MM.1S (cell line): ENCODE measurements around the gene BEGAIN.

Experiments used
- DNase-seq: peaks from one replicate; pipeline ENCODE4 v3.0.0-alpha.2; 2015
- H2AFZ ChIP-seq: fragments of 300-600 bp; sonication (generic); 2 replicates; pipeline ENCODE4 v1.6.0; 2016; ENCODE audit warnings: antibody characterized with exemption, low read length
- H3F3A ChIP-seq: fragments of 300-600 bp; sonication (generic); 2 replicates; pipeline ENCODE4 v1.6.1; 2016; ENCODE audit warnings: mild to moderate bottlenecking, antibody characterized with exemption, low read length, moderate library complexity, mixed read lengths; ENCODE audit not compliant: insufficient read depth
- H3K27ac ChIP-seq: fragments of 300-600 bp; sonication (generic); 2 replicates; pipeline ENCODE4 v1.5.1; 2016; ENCODE audit warnings: mild to moderate bottlenecking, low read length
- H3K27me3 ChIP-seq: fragments of 300-600 bp; sonication (generic); replicated peaks from 2 replicates; pipeline ENCODE4 v1.6.0; 2016; ENCODE audit warnings: low read length; ENCODE audit not compliant: insufficient read depth
- H3K36me3 ChIP-seq: fragments of 300-600 bp; sonication (generic); replicated peaks from 2 replicates; pipeline ENCODE4 v1.6.1; 2016; ENCODE audit warnings: mild to moderate bottlenecking, low read length, mixed read lengths; ENCODE audit not compliant: insufficient read depth
- H3K4me1 ChIP-seq: fragments of 300-600 bp; sonication (generic); 2 replicates; pipeline ENCODE4 v1.6.1; 2016; ENCODE audit warnings: low read length, mixed read lengths
- H3K4me2 ChIP-seq: fragments of 300-600 bp; sonication (generic); 2 replicates; pipeline ENCODE4 v1.6.0; 2016; ENCODE audit warnings: low read depth, low read length
- H3K4me3 ChIP-seq: fragments of 300-600 bp; sonication (generic); 2 replicates; pipeline ENCODE4 v1.5.1; 2016; ENCODE audit warnings: low read length, mixed read lengths
- H3K79me2 ChIP-seq: fragments of 300-600 bp; sonication (generic); 2 replicates; pipeline ENCODE4 v1.6.1; 2016; ENCODE audit warnings: mixed run types, low read length, mixed read lengths
- H3K9ac ChIP-seq: fragments of 300-600 bp; sonication (generic); 2 replicates; pipeline ENCODE4 v1.6.1; 2016; ENCODE audit warnings: low read length, mixed read lengths
- H3K9me2 ChIP-seq: fragments of 300-600 bp; sonication (generic); replicated peaks from 2 replicates; pipeline ENCODE4 v1.6.1; 2016; ENCODE audit warnings: mild to moderate bottlenecking, low read length, mixed read lengths; ENCODE audit not compliant: insufficient read depth
- H3K9me3 ChIP-seq: fragments of 300-600 bp; sonication (generic); replicated peaks from 2 replicates; pipeline ENCODE4 v1.6.1; 2016; ENCODE audit warnings: mild to moderate bottlenecking, low read length, mixed read lengths; ENCODE audit not compliant: insufficient read depth
- H4K20me1 ChIP-seq: fragments of 300-600 bp; sonication (generic); 2 replicates; pipeline ENCODE4 v1.6.1; 2016; ENCODE audit warnings: mild to moderate bottlenecking, low read length, moderate library complexity, mixed read lengths; ENCODE audit not compliant: insufficient read depth
- CTCF ChIP-seq: fragments of 300-600 bp; sonication (generic); IDR thresholded peaks from 2 replicates; pipeline ENCODE4 v1.5.1; 2016; ENCODE audit warnings: antibody characterized with exemption, low read length, mixed read lengths
- EZH2 ChIP-seq: fragments of 300-600 bp; sonication (generic); optimal IDR thresholded peaks from 2 replicates; pipeline ENCODE3; 2017; ENCODE audit warnings: low read depth, mild to moderate bottlenecking, antibody characterized with exemption, low read length, mixed read lengths
- EZH2phosphoT487 ChIP-seq: fragments of 300-600 bp; sonication (generic); IDR thresholded peaks from 2 replicates; pipeline ENCODE4 v1.6.1; 2018; ENCODE audit warnings: antibody characterized with exemption, low read length

Gene BEGAIN

GRCh38 chr14:100589071-100589759, 2.0 kb upstream of the BEGAIN start:
- DNase-seq: no peak
- no peaks in the 10 kb centered on the region for H3K9me2 ChIP-seq
- no peak overlapping the region for H3K4me3 ChIP-seq
- H4K20me1 ChIP-seq: no peaks in the 10 kb centered on the region
- no peak overlapping the region for H2AFZ ChIP-seq
- no peak overlapping the region for H3K4me2 ChIP-seq
- no peaks in the 10 kb centered on the region for H3K79me2 ChIP-seq
- TF ChIP-seq EZH2phosphoT487 (no peak), CTCF (no peak), EZH2 (no peak)
- peaks cover 25% of the 10 kb centered on the region for H3K27me3 ChIP-seq
- no peak overlapping the region for H3K27ac ChIP-seq
- no peaks in the 10 kb centered on the region for H3K9me3 ChIP-seq
- H3K36me3 ChIP-seq: no peaks in the 10 kb centered on the region
- H3K9ac ChIP-seq: no peak overlapping the region
- H3K4me1 ChIP-seq: no peaks in the 10 kb centered on the region
- H3F3A ChIP-seq: no peaks in the 10 kb centered on the region

DNA sequence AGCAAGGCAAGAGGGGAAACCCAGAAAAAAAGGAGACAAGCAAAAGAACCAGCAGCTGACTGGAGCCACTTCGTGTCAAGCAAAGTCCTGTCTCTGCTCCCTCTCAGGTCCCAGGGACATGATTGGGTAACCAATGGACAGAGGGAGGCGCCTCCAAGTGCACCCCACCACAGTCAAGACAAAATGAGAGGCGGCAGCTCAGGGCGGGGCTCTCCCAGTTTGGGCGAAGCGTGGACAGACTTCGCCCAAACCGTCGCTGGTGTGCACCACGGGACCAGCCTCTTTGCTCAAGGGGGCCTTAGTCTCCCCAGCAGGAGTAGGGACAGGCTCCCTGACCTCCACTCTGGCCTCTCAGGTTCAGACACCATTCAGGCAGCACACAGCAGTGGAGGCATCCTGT, 1.5 kb upstream of the BEGAIN start:
- peaks cover 21% of the 10 kb centered on the region for H3K27me3 ChIP-seq
- H3K4me2 ChIP-seq: no peak overlapping the region
- TF ChIP-seq EZH2 (no peak), EZH2phosphoT487 (no peak), CTCF (no peak)
- DNase-seq: no peak
- no peaks in the 10 kb centered on the region for H3K9me3 ChIP-seq
- no peak overlapping the region for H3K27ac ChIP-seq
- no peaks in the 10 kb centered on the region for H3F3A ChIP-seq
- no peak overlapping the region for H2AFZ ChIP-seq
- H3K79me2 ChIP-seq: no peaks in the 10 kb centered on the region
- H3K9ac ChIP-seq: no peak overlapping the region
- H4K20me1 ChIP-seq: no peaks in the 10 kb centered on the region
- no peak overlapping the region for H3K4me3 ChIP-seq
- H3K9me2 ChIP-seq: no peaks in the 10 kb centered on the region
- no peaks in the 10 kb centered on the region for H3K4me1 ChIP-seq
- no peaks in the 10 kb centered on the region for H3K36me3 ChIP-seq

DNA sequence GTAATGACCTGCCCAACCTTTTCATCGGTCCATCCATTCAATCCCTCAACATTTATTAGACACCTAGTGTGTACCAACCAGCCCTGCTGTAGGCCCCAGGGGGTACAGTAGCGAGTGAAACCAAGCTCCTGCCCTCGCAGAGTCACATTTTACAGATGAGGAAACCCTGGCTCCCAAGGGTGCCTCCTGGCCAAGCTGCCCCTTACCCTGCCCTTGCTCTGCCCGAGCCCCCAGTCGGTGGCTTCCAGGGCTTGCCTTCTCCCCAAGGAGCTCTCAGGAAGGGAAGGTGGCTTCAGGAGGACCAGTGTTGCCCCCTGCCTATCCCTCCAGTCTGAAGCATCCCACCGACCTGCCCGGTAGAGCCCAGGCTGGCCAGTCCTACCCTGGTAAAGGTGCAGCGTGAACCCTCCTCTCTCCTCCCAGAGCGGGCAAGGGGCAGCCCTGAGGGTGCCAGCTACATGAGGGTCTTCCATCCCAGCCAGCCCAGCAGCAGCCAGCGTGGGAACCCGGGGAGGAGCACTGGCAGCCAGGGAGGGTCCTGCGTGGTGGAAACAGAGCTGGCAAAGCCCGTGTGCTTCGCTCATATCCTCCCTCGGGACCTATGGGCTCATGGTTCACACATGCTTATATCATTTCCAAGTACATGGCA, 670 bp upstream of the BEGAIN start:
- Histone ChIP-seq H3K9me3 (no peaks in the 10 kb centered on the region), H3K27me3 (peaks cover 17% of the 10 kb centered on the region), H2AFZ (no peak overlapping the region), H3F3A (no peaks in the 10 kb centered on the region), H4K20me1 (no peaks in the 10 kb centered on the region), H3K36me3 (no peaks in the 10 kb centered on the region), H3K79me2 (no peaks in the 10 kb centered on the region), H3K9me2 (no peaks in the 10 kb centered on the region), H3K27ac (no peak overlapping the region), H3K4me1 (no peaks in the 10 kb centered on the region), H3K4me3 (no peak overlapping the region), H3K9ac (no peak overlapping the region), H3K4me2 (no peak overlapping the region)
- no peak for TF ChIP-seq CTCF
- TF ChIP-seq EZH2phosphoT487: no peak
- no peak for TF ChIP-seq EZH2
- DNase-seq: no peak
